ENCODE measurements around the gene USP36.

Gene USP36

DNA sequence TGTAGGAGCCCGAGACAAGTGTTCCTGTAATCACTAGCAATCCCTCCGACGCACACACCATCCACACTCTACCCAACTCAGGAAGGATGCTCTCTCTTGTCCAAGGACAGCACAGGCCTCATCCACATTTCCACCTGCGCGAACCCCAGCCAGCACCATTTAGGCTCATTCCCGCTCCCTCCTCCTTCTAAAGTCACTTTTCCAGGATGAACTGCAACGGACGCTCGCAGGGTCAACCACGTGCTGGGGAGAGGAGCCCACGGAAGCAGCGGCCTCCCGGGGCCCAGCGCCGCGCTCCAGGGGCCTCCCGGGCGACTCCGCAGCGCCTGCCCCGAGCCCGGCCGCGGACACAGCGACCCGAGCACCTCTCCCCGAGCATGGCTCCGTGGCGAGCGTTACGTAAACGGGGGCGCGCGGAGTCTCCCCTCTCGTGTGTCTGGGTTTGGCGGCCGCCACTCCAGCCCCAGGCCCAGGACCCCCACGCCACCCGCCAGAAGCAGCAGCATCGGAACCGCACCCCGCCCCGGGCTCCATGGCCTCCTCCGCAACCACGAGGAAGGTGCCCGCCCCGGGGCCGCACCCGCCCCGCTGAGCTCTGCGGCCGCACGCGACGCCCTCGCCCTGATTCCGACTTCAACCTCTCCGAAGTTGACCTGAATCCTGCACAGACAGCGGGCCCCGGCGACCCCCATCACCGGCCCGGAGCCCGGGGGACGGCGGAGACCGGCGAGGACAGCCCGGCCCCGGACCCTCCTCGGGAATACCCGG, 668 bp downstream of the USP36 start:
- peak in 16 of 56 donors; percentile 23 to 59 (median 45) for DNase-seq

DNA sequence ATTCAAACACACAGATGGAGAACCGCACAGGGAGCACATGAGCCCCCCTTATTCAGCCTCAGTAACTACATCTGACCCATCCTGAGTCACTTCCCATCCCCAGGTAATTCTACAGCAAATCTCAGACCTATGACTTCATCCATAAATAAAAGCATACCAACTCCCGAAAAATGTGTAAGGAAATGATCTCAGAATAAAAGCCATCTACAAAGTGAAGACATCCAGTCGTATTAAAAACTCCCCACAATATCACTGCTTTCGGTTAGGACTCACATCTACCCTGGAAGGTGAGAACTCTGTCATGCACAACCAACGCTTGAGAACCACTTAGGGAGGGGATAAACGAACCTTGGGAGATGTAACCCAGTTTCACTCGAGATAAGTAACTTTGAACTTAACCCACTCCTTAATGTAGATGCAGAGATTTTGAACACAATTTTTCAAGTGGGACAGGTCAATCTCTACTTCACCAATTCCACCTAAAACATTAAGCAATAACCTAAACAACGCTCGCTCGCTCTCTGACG, 1.3 kb downstream of the USP36 start:
- no peak for DNase-seq

DNA sequence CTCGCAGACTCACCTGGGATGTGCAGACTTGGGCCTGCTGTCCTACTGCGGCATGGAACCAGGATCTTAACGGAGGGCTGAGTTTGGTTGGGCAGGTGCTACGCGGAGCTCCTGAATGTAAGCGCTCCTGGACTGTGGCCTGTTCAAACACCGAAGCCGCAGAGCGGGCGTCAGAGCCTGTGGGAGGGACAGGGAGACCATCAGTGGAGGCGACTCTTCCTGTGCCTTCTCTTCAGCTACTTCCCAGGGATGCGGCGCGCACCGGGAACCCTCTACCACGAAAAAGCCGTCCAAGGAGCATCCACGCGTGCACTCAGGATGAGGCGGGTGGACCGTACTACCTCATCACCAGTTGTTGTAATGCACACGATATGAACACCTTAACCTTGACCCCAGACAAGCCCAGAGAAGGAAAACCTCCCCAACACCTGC, 2.0 kb downstream of the USP36 start:
- no peak for DNase-seq

DNA sequence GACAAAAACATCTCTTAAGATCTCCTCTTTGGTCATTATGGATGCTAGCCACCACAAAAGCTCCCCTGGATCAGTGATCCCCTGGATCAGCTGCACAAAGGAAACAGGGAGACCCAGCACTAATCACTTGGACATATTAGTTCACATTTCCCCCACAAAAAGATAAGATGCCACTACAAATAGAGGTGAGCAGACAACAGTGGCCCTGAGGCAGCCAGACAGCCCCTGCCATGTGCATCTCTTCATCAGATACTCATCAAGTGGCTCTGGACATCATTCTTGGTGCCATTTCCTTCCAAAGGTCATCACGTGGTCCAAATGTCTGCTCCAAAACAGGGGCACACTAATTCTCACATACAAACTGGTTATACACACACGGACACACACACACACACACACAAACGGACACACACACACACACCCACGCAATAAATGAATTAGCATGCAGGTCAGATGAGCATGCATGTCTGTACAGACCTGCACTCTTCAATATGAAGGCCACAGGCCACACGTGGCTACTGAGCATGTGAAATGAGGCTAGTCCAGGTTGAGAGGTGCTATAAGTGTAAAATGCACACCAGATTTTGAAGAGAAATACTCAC, 4.1 kb downstream of the USP36 start:
- no peak for DNase-seq

DNA sequence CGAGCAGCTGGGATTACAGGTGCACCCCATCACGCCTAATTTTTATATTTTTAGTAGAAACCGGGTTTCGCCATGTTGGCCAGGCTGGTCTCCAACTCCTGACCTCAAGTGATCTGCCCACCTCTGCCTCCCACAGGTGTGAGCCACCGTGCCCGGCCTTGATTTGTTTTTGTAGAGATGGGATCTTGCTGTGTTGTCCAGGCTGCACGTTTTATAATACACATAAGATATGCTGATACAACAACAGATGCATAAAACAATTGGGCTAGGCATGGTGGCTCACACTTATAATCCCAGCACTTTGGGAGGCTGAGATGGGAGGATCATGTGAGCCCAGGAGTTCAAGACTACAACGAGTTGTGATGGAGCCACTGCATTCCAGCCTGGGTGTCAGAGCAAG, 6.0 kb downstream of the USP36 start:
- DNase-seq: no peak

DNA sequence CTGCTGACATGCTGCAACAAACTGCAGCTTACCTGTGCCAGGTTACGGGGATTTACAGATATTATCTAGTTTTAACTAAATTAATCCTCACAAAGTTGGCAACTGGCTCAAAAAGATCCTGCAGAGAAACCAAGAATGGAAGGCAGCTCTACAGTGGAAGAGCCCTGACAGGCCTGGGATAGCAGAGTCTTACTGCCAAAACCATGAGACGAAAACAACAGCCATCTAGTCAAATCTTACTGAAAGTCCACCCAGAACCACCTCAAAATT, 8.1 kb downstream of the USP36 start:
- no peak for DNase-seq

DNA sequence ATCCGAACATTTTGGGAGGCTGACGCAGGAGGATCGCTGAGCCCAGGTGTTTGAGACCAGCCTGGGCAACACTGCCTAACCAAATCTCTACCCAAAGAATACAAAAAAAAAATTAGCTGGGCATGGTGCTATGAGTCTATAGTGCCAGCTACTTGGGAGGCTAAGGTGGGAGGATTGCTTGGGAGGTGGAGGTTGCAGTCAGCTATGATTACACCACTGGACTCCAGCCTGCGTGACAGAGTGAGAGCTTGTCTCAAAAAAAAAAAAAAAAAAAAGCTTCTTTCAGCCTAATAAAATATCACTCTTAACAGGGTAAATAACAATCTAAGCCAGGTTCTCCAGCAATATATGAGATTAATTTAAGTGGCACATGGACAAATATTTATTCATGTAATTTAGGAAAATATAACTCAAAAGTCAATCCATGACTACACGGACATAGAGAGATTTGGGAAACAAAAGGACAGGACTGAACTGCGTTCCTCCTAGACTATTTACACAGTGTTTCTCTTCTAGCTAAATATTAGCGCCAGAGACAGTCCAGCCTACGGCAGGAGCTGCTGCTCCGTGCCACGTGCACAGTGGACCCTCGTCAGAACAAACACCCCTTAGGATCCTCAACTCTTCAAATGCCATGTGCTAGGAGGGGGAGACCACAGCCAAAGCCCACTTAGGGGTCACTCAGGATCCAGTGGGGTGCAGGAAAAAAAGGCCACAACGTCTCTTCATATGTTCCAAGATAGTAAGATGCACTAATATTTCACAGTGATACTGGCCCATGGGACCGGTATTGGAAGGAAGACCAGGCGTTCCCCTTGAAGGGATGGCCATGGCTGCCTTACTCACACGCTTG, 8.7 kb downstream of the USP36 start:
- no peak for DNase-seq

DNA sequence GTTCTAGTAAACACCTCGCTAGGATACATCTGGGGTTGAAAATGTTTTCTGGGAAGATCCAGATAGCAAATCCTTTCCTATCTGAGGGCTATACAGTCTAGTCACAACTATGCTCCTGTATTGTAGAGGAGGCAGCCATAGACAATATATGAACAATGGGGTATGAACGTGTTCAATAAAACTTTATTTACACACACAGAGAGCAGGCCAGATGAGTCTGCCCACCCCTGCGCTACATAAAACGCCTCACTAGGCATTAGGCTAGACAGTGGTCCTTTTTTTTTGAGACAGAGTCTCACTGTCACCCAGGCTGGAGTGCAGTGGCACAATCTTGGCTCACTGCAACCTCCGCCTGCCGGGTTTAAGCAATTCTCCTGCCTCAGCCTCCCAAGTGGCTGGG, 11.1 kb downstream of the USP36 start:
- no peak for DNase-seq

DNA sequence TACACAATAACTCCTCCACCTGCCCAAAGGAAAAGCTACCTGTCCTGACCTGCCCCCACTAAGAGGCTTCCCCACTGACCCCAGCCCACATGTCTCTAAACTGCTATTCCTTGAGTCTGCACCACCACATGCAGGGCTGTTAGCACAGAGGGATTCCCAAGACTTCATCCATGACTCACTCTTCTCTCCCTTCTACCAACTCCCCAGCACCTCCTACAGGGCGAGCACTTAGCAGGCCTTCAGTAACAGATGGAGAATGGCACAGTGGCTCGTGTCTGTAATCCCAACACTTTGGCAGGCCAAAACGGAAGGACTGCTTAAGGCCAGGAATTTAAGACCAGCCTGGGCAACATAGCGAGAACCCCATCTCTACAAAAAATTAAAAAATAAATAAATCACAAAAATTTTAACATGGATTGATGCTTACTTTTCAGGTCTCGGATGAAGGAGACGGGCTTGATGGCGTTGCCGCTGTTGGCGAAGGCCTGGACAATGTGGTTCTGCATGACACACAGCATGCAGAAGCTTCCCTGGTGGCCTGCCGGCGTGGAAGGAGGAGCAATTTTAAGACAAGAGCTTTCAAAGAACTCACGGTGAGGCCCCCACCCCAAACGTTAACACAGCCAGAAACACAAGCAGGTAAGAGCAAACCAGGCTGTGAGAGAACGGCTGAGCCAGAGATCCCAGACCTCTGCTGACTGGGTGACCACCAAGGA, 12.0 kb downstream of the USP36 start:
- peak in 1 of 56 donors; percentile 9 for DNase-seq

DNA sequence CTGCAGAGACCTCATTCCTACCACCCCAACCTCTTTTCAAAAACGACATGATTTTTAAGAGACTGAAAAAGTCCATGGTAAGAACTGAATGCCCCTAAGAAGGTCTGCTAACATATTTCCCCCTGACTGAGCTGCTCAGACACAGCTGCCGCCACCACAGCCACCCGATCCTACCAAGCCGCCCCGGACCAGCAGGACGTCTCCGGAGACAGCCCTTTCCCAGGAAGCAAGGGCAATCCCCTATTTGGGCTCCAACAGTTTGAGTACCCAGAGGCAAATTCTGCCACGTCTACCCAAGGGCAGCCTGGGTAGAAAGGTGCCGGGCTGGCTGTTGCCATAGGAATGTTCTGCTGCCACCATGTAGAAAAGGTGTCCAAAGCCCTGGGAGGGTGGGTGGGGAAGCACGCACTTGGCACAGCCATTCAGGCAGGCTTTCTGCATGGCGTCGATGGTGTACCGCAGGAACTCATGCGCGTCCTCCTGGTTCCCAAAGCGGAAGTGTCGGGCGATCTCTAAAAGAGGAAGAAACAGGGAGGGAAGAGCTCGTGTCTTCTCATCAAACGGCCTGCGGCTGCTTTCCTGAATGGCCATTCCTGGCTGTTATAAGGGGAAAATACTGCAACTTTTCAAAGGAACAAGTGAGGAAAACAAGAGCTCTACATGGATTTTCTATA, 13.6 kb downstream of the USP36 start:
- peak in 9 of 56 donors; percentile 6 to 46 (median 28) for DNase-seq

DNA sequence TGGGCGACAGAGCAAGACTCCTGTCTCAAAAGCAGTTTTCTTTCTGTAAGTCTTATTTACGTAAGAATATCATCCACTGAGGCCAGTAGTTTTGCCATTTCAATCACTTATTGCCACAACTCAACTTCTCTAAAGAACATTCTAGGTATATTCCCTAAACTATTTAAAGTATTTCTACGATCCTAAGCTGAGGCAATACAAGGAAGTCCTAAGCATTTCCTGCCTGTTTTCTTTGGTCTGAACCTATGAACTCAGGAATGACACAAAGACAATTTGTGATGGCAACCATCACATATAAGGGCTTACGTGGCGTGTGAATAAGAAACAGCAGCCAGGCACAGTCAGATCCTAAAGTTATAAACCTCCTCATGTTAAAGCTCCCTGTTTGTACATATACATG, 14.2 kb downstream of the USP36 start:
- no peak for DNase-seq

DNA sequence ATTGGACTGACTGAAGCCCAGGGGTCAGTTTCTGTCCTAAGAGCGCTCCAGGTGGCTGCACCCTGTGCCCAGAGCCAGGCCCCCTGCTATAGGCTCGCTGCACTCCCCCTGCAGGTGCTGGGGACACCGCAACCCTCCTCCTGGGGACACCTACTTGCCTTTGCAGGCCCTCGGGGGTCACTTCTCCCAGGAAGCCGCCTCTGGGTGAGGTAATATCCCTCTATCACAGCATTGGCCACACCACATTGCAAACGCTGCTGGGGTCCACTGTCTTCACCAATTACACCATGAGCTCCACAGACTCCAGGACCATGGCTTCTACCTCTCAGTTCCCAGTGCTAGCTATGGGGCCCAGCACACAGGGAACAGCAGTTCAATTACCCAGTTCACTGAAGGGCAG, 14.9 kb downstream of the USP36 start:
- DNase-seq: no peak

DNA sequence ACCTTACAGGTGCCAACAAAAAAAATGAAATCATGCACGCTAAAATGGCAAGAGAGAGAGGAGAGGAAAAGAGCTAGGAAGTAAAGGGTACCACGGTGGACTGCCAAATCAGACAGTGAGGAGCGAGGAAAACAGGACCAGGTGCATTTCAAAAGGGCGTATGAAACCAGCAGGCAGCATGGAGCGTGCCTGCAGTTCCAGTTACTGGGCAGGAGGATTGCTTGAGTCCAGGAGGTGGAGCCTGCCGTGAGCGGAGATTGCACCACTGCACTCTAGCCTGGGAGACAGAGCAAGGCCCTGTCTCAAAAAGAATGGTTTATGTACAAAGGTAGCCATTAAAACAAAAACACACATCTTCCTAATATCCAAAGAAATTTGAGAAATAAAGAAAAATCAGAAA, 16.4 kb downstream of the USP36 start:
- DNase-seq: no peak

DNA sequence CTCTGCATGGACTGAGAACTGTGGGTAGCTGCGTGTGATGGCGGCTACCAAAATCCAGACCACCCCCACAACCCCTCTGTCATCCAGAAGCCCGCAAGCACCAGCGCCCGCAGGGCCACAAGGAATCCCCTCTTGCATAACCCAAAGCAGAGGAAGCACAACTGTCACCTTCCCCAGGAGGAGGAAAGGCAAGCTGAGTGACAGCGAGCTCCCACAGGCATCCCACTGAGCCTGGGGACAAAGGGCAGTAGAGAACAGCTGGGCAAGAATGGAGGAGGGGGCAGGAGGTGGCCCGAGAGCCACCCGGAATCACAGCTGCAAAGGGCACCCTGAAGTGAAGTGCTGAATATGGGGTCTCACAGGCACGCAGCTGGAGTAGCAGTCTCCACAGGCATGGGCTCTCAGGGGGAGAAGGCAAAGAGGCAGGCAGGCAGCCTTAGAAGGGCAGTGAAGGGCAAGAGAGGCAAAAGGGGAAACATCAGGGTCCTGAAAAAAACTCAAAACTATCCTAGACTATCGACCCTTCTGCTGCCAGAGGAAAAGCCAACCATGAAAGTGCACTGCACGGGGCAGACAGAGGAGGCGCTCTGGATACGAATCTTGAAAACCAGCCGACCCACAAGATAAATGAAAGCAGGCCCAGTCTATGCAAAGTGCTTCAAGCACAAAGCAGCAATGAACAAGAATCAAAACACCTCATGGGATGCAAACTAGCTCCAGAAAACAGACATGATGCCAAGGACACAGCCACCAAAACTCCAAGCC, 17.1 kb downstream of the USP36 start:
- DNase-seq: no peak

DNA sequence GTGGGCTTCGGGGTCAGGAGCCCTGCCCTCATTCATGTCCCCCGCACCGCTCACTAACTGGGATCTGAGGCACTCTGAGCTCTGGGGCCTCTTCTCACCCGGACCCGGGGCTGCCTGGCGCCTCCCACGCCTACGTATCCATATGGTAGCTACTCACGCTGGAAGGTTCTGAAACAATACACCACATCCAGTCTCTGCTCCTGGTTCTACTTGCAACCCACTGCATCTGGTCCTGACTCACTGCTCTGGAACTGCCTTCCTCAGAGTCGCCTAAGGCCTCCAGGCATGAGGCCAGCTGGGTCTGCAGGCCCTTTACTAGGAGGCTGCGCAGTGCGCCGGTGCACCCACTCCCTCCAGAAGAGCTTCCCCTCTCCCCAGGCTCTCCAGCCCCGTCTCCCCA, 18.1 kb downstream of the USP36 start:
- peak in 4 of 56 donors; percentile 14 to 59 (median 27) for DNase-seq

DNA sequence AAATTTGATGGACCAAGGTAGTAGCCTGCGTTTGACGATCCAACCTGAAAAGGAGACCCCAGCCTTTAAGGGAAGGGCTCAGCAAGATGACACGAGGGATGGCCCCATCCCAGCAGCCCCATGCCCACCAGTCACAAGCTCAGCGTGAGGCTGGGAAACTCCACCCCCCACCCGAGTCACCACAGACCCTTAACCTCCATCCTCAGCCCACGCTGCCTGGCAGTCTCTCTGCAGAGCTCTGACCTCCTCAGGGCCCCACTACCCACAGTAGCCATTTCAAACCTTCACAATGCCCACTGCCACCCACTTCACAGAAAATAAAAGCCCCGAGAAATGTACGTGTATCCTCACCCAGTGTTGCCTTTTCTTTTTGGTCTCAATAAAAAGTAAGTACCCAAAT, 18.7 kb downstream of the USP36 start:
- DNase-seq: no peak

DNA sequence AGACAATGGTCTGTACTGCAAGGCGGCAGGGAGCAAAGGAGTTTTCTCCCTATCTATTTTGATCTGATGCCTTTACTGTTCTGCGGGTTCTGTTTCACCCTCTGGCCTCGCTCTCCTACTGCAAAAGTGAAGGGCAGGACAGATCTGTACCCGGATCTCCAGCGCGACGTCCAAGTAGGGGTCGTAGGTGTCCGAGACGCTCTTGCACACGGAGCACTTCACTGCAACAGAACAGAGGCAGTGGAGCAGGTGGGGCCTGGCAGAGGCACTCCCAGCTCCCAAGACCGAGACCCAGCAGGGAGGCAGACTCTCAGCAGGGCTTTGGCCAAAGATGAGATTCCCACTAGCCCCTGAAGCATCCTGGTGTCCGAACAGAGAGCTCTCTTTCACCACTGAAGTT, 19.8 kb downstream of the USP36 start:
- no peak for DNase-seq

DNA sequence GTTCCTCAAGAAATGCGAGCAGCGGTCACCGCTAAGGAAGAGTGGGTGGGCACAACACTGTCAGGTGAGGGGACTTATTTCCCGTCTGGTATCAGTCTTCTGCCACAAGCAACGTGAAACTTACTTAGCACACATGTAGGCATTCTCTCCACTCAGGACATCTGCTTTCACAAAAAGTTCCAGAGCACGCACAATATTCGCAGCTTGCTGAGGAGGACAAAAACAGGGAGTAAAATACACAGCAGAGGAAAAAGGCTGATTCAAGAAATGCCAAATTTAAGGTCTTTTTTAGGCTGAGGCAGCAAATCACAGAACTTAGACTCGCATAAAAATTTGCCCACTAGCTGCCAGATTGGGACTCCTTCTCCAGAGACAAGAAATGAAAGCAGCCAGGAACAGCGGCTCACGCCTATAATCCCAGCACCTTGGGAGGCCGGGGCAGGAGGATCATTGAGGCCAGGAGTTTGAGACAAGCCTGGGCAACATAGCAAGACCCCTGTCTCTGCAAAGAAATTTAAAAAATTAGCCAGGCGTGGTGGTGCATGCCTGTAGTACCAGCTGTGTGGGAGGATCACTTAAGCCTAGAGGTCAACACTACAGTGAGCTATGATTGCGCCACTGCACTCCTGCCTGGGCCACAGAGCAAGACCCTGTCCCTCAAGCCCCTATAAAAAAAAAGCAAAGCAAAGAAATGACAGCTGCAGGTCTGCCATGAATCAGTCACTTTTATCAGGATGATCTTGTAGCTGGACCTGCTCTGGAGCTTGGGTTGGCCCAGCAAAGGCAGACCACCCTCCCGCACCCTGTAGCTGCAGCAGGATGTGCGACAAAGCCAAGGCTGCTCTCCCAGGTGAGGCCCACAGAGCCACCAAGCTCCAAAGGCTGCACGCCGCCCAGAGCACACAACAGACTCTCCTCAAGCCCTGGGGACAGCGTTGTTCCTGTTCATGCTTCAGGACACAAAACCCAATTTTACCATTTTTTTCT, 20.5 kb downstream of the USP36 start:
- no peak for DNase-seq

DNA sequence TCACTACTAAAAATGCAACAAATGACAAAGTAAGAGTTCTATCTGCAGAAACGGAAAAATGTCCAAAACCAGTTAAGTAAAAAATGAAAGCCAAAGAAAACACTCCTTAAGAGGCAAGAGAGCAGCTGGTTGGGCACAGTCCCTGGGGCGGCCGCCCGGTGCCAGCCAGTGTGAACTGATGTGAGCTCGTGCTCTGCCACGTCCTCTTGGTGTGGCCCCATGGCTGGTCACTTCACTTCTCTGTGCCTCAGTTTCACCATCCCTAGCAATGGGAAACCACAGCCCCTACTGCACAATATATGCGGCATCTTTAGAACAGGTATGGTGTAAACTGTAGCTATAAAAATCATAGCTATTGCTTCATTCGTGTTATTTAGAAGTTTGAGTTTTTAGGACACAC, 21.2 kb downstream of the USP36 start:
- DNase-seq: no peak
